Mucosa of descending colon (tissue), 3 donors: ENCODE results near the gene CDC14A. TPM values are rescaled to one million over a fixed set of nuclear protein-coding genes. Genes with fewer than 3 reads are reported as not detected.

Source experiments
- ATAC-seq: fragments of 200-7000 bp; cut with Tn5 transposase; one replicate; pipeline ENCODE4 v1.9.1; 2020; ENCODE audit warnings: mild to moderate bottlenecking, moderate library complexity
- DNase-seq, 3 donors: peaks; one replicate each; pipeline ENCODE4 v3.0.0-alpha.2; 2020
- H3K36me3 ChIP-seq: fragments of 200-600 bp; one replicate; pipeline ENCODE4 v1.8.0; 2021; ENCODE audit warnings: low read depth, mild to moderate bottlenecking
- H3K4me1 ChIP-seq: fragments of 200-600 bp; one replicate; pipeline ENCODE4 v1.8.0; 2021; ENCODE audit warnings: low read depth, mild to moderate bottlenecking
- H3K4me3 ChIP-seq: fragments of 200-600 bp; one replicate; pipeline ENCODE4 v1.8.0; 2021; ENCODE audit warnings: mild to moderate bottlenecking
- H3K9me3 ChIP-seq: fragments of 200-600 bp; one replicate; pipeline ENCODE4 v1.8.0; 2021; ENCODE audit warnings: mild to moderate bottlenecking
- intact Hi-C, 2 donors: fragments of 100-400 bp; cut with DNase I in 1 of 2; cut with micrococcal nuclease in 1 of 2; formaldehyde crosslinking; loops; one replicate each; pipeline versions ENCODE4 v1.11.0 to v1.11.1; 2022; cut with DNase I, micrococcal nuclease
- total RNA-seq, 3 donors: library from RNA; stranded (reverse); fragmentation: NEBNext Ultra II Directional in 2 of 3; extraction: Animal tissue kit (Norgen Biotek cat#: 25700) in 2 of 3; gene quantifications; one replicate each; pipeline versions ENCODE4 v1.2.1 to v1.2.4, GENCODE V29; 2021 to 2023
- TF ChIP-seq, protein P1 (sequence below): fragments of 200-600 bp; IDR thresholded peaks from one replicate; pipeline ENCODE4 v1.8.0; 2022; ENCODE audit warnings: antibody characterized with exemption, mild to moderate bottlenecking
- donor health status: DM: no; HTN: no; CAD: no; lungs with moderate emphysema.
- donor health status: DM: no; HTN: no; CAD: no.
- donor health status: DM: no; HTN: yes; CAD: no.

The CDC14A gene
- total RNA-seq, 3 donors from 2014 or later, result 15.6 to 34.3 (median 18.5) TPM

DNA sequence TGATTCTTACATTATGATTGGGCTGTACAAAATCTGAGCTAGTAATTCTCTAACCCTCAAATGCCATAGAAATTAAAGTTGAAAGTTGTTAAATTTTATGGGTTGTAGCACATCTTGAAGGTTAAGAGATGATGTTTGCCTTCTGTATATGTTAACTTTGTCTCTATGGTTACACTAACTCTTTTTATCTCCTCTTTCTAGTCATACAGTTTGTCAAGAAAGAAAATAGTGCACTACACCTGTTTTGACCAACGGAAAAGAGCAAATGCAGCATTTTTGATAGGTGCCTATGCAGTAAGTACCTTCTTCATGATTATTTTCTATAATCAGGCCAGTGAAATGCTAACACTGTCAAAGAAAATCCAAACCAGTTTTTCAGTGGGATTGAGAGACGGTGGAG lies 38.2 kb downstream of the CDC14A start:
- Histone ChIP-seq H3K36me3 (no peaks in the 10 kb centered on the region), H3K4me3 (no peak overlapping the region), H3K4me1 (no peaks in the 10 kb centered on the region), H3K9me3 (no peaks in the 10 kb centered on the region)
- TF ChIP-seq, protein P1, sequence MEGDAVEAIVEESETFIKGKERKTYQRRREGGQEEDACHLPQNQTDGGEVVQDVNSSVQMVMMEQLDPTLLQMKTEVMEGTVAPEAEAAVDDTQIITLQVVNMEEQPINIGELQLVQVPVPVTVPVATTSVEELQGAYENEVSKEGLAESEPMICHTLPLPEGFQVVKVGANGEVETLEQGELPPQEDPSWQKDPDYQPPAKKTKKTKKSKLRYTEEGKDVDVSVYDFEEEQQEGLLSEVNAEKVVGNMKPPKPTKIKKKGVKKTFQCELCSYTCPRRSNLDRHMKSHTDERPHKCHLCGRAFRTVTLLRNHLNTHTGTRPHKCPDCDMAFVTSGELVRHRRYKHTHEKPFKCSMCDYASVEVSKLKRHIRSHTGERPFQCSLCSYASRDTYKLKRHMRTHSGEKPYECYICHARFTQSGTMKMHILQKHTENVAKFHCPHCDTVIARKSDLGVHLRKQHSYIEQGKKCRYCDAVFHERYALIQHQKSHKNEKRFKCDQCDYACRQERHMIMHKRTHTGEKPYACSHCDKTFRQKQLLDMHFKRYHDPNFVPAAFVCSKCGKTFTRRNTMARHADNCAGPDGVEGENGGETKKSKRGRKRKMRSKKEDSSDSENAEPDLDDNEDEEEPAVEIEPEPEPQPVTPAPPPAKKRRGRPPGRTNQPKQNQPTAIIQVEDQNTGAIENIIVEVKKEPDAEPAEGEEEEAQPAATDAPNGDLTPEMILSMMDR, result no peak
- intact Hi-C loops, result no loop called here
- DNase-seq (no peak), ATAC-seq (no peak)

DNA sequence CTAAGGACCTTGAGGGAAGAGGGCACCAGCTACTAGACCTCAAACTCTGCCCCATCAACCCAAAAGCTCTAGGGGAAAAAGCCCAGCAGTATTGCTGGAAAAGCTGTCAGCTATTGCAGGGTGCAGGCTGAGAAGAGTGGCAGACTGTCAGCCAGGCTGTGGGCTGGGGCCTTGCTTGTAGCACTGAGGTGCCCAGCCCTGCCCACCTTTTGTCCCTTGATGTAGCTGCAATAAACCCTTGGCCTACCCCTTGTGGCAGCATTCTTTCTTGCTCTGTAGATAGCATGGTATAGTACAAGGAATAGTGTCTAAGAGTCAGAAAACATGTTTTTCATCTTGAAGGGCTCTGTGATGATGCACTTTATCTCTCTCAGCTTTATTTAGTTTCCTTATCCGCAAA lies 39.4 kb downstream of the CDC14A start:
- TF ChIP-seq, protein P1, result no peak
- intact Hi-C loops, result no loop called here
- Histone ChIP-seq H3K4me3 (no peak overlapping the region), H3K9me3 (no peaks in the 10 kb centered on the region), H3K36me3 (no peaks in the 10 kb centered on the region), H3K4me1 (no peaks in the 10 kb centered on the region)
- ATAC-seq, result peak; percentile 43
- DNase-seq, result no peak

DNA sequence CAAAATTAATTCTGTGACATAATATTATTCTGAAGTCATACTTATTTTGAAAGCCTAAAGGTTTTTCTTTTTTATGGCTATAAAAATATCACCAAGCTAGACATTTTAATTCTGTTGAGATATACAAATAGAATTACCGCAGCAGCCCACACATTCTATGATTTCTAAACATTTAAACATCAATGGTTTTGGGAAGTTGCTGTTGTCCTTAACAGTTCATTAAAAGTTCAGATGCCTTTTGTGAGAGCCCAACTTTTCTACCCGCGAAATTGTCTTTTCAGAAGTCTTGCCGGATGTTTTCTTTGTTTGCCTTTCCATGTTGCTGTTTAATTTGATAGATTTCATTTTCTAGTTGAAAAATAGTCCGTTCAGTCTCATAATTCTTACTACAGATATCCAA lies 40.5 kb downstream of the CDC14A start:
- no peaks in the 10 kb centered on the region for H3K9me3 ChIP-seq
- no peak overlapping the region for H3K4me3 ChIP-seq
- TF ChIP-seq, protein P1, result no peak
- DNase-seq (no peak), ATAC-seq (no peak)
- intact Hi-C loops, result no loop called here
- no peaks in the 10 kb centered on the region for H3K4me1 ChIP-seq
- H3K36me3 ChIP-seq, result no peaks in the 10 kb centered on the region

DNA sequence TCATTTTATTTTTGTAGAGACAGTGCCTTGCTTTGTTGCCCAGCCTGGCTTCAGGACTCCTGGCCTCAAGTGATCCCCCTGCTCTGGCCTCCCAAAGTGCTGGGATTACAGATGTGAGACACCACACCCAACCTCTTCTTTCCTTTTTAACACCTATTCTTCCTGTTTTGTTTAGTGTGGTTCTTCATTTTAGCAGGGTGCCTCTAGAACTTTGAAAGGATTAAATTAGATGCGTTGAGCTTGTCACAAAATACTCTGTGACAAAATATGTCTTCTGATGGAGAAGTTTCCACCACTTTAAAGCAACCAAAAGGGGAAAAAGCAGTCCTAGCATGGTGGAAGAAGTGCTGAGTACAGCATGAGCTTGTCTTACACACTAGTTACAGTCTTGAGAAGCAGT lies 42.0 kb downstream of the CDC14A start:
- TF ChIP-seq, protein P1, result no peak
- no peaks in the 10 kb centered on the region for H3K4me1 ChIP-seq
- ATAC-seq (peak; percentile 34), DNase-seq (no peak)
- H3K36me3 ChIP-seq, result no peaks in the 10 kb centered on the region
- H3K9me3 ChIP-seq, result no peaks in the 10 kb centered on the region
- intact Hi-C loops, result no loop called here
- H3K4me3 ChIP-seq, result no peak overlapping the region

DNA sequence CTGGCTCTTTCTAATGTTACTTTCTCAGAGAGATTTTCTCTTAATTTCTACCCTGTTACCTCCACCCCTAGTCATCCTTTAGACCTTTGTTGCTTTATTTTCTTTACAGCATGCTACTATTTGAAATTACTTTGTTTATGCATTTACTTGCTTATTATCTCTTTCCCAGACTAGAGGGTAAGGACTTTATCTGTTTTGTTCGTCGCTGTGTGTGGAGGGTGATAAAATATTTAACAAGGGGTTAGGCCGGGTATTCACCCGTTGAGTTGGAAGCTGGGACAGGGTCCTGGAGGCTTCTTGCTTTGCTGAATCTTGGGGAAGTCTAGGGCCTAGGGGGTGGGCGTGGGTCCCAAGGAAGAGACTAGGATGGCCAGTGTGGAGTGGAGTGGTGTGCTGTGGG lies 43.6 kb downstream of the CDC14A start:
- DNase-seq (no peak), ATAC-seq (no peak)
- TF ChIP-seq, protein P1, result no peak
- intact Hi-C loops, result no loop called here
- no peak overlapping the region for H3K4me3 ChIP-seq
- no peaks in the 10 kb centered on the region for H3K9me3 ChIP-seq
- no peaks in the 10 kb centered on the region for H3K36me3 ChIP-seq
- H3K4me1 ChIP-seq, result no peaks in the 10 kb centered on the region

DNA sequence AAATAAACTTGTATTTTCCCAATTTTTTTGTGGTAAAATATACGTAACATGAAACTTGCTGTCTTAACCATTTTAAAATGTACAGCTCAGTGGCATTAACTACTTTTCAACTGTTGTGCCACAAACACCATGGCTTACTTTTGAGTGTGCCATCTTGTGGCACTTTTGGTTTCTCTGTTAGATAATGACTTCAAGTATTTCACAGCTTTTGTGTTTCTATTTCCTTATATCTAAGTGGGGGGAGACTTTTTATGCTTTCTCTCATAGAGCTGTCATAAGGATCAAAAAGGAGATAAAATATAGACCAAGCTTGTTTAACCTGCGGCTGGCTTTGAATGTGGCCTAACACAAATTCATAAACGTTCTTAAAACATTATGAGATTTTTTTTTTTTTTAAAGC lies 44.3 kb downstream of the CDC14A start:
- H3K36me3 ChIP-seq, result no peaks in the 10 kb centered on the region
- no peak overlapping the region for H3K4me3 ChIP-seq
- DNase-seq (no peak), ATAC-seq (no peak)
- H3K9me3 ChIP-seq, result no peaks in the 10 kb centered on the region
- H3K4me1 ChIP-seq, result no peaks in the 10 kb centered on the region
- TF ChIP-seq, protein P1, result no peak
- intact Hi-C loops, result no loop called here
